Right cardiac atrium (tissue), 5 donors: ENCODE results near the gene SPOCK1. TPM values are rescaled to one million over a fixed set of nuclear protein-coding genes. Genes with fewer than 3 reads are reported as not detected.
A peak's percentile ranks its signal among the peaks of the same experiment; 100 is the strongest.

Experiments used
- ATAC-seq, 2 donors: fragments of 200-7000 bp; cut with Tn5 transposase; one replicate each; pipeline versions ENCODE4 v1.8.0 to v1.9.1; 2020; ENCODE audit warnings: moderate library complexity in 2 of 2, mild to moderate bottlenecking in 1 of 2
- DNase-seq, 3 donors: peaks; one replicate each; pipeline ENCODE4 v3.0.0-alpha.2; 2020
- H3K27ac ChIP-seq: one replicate; pipeline ENCODE4 v1.5.1; 2013; ENCODE audit warnings: mild to moderate bottlenecking, low read length, control low read depth, moderate library complexity
- H3K27me3 ChIP-seq: one replicate; pipeline ENCODE4 v1.6.1; 2013; ENCODE audit not compliant: control insufficient read depth, insufficient read depth
- H3K4me1 ChIP-seq: one replicate; pipeline ENCODE4 v1.6.1; 2013; ENCODE audit warnings: low read length; ENCODE audit not compliant: control insufficient read depth, insufficient read depth
- H3K4me3 ChIP-seq: one replicate; pipeline ENCODE4 v1.5.1; 2013; ENCODE audit warnings: low read length, control low read depth
- H3K9me3 ChIP-seq: one replicate; pipeline ENCODE4 v1.6.1; 2013; ENCODE audit warnings: low read length; ENCODE audit not compliant: control insufficient read depth
- WGBS: extraction: QIAGEN DNeasy Blood & Tissue Kit; methylation state at CpG from one replicate; pipeline ENCODE4 v1.1.7; 2013; 5-methylcytosine and 5-hydroxymethylcytosine counted together
- intact Hi-C, 4 donors: fragments of 100-400 bp; cut with DNase I; formaldehyde crosslinking; loops; one replicate each; pipeline versions ENCODE4 v1.11.0 to v1.14.0; 2022 to 2023
- polyA plus RNA-seq: library from polyadenylated mRNA; stranded (reverse); fragments of 200-250 nt; gene quantifications from one replicate; pipeline ENCODE4 v1.2.3, GENCODE V29; 2013
- total RNA-seq, 4 donors: library from RNA; stranded (reverse); fragmentation: NEBNext Ultra II Directional; extraction: Animal tissue kit (Norgen Biotek cat#: 25700); gene quantifications; one replicate each; pipeline ENCODE4 v1.2.1, GENCODE V29; 2021
- donor health status: healthy with polysubstance abuse.
- donor health status: DM: no; HTN: yes; CAD: no.
- donor health status: DM: no; HTN: no; CAD: no.
- donor health status: DM: no; HTN: yes; CAD: no; lungs with severe emphysema.
- donor health status: DM: yes; HTN: yes; CAD: no.

Gene SPOCK1
- total and polyA plus RNA-seq, 5 donors = 41.0 to 186 (median 139) TPM

- intact Hi-C loops = no loop called here
- no peaks in the 10 kb centered on the region for H3K27me3 ChIP-seq
- ATAC-seq (peak; percentile 85 to 87), DNase-seq (peak in 2 of 3 donors; percentile 68 to 76)
- H3K27ac ChIP-seq = peak overlapping the region; percentile 76
- WGBS = 18% methylated on average over 5 of the region's 5 CpGs
- H3K4me1 ChIP-seq = peaks cover 15% of the 10 kb centered on the region
- H3K4me3 ChIP-seq = no peak overlapping the region
- no peaks in the 10 kb centered on the region for H3K9me3 ChIP-seq
Measured at GRCh38 chr5:137282216-137282615, 216.9 kb downstream of the SPOCK1 start.

GRCh38 chr5:137281201-137281600 is 217.9 kb downstream of the SPOCK1 start:
- ATAC-seq = no peak

GRCh38 chr5:137280656-137281055 is 218.5 kb downstream of the SPOCK1 start:
- ATAC-seq = no peak
- H3K27ac ChIP-seq = no peak overlapping the region
- intact Hi-C loops = no loop called here

More at GRCh38 chr5:137281201-137281600, 217.9 kb downstream of the SPOCK1 start:
- Histone ChIP-seq H3K4me3 (no peak overlapping the region), H3K4me1 (peaks cover 12% of the 10 kb centered on the region), H3K27ac (peak overlapping the region; percentile 71), H3K9me3 (no peaks in the 10 kb centered on the region), H3K27me3 (no peaks in the 10 kb centered on the region)
- intact Hi-C loops = no loop called here
- 44% methylated on average over 1 of the region's 1 CpG for WGBS
- DNase-seq = no peak

GRCh38 chr5:137279521-137280231 is 219.4 kb downstream of the SPOCK1 start:
- Histone ChIP-seq H3K4me3 (no peak overlapping the region), H3K27me3 (no peaks in the 10 kb centered on the region), H3K27ac (peak overlapping the region; percentile 49), H3K9me3 (no peaks in the 10 kb centered on the region), H3K4me1 (peaks cover 10% of the 10 kb centered on the region)
- ATAC-seq = no peak
- WGBS = 84% methylated on average over 6 of the region's 6 CpGs
- intact Hi-C loops = no loop called here
- DNase-seq = no peak

More at GRCh38 chr5:137280656-137281055, 218.5 kb downstream of the SPOCK1 start:
- Histone ChIP-seq H3K4me1 (peaks cover 12% of the 10 kb centered on the region), H3K27me3 (no peaks in the 10 kb centered on the region), H3K9me3 (no peaks in the 10 kb centered on the region), H3K4me3 (no peak overlapping the region)
- no peak for DNase-seq
- 64% methylated on average over 3 of the region's 3 CpGs for WGBS

- H3K27me3 ChIP-seq = no peaks in the 10 kb centered on the region
- ATAC-seq (no peak), DNase-seq (no peak)
- H3K4me1 ChIP-seq = peaks cover 10% of the 10 kb centered on the region
- H3K9me3 ChIP-seq = no peaks in the 10 kb centered on the region
- intact Hi-C loops = no loop called here
- H3K27ac ChIP-seq = no peak overlapping the region
- H3K4me3 ChIP-seq = no peak overlapping the region
- 91% methylated on average over 5 of the region's 5 CpGs for WGBS
Measured at GRCh38 chr5:137278476-137278875, 220.7 kb downstream of the SPOCK1 start.

GRCh38 chr5:137275083-137275482 is 224.0 kb downstream of the SPOCK1 start:
- DNase-seq (no peak), ATAC-seq (no peak)
- Histone ChIP-seq H3K27me3 (no peaks in the 10 kb centered on the region), H3K4me3 (no peak overlapping the region), H3K4me1 (no peaks in the 10 kb centered on the region), H3K27ac (no peak overlapping the region), H3K9me3 (no peaks in the 10 kb centered on the region)
- 81% methylated on average over 2 of the region's 2 CpGs for WGBS
- intact Hi-C loops = no loop called here

- ATAC-seq = no peak
- Histone ChIP-seq H3K4me1 (peaks cover 5% of the 10 kb centered on the region), H3K4me3 (no peak overlapping the region), H3K27ac (no peak overlapping the region), H3K9me3 (no peaks in the 10 kb centered on the region), H3K27me3 (no peaks in the 10 kb centered on the region)
- WGBS = 80% methylated on average over 1 of the region's 1 CpG
- intact Hi-C loops = no loop called here
- DNase-seq = no peak
Measured at GRCh38 chr5:137273511-137273910, 225.6 kb downstream of the SPOCK1 start.

GRCh38 chr5:137272831-137273230 is 226.3 kb downstream of the SPOCK1 start:
- no peaks in the 10 kb centered on the region for H3K27me3 ChIP-seq
- ATAC-seq (no peak), DNase-seq (no peak)
- no peaks in the 10 kb centered on the region for H3K9me3 ChIP-seq
- H3K27ac ChIP-seq = no peak overlapping the region
- no peak overlapping the region for H3K4me3 ChIP-seq
- H3K4me1 ChIP-seq = peaks cover 5% of the 10 kb centered on the region
- intact Hi-C loops = no loop called here

- Histone ChIP-seq H3K9me3 (no peaks in the 10 kb centered on the region), H3K27ac (no peak overlapping the region), H3K27me3 (no peaks in the 10 kb centered on the region), H3K4me1 (peaks cover 5% of the 10 kb centered on the region), H3K4me3 (no peak overlapping the region)
- ATAC-seq = no peak
- DNase-seq = no peak
- intact Hi-C loops = loop anchor here in 1 of 4 donors (5.0 kb wide), 1 partner anchor 37 kb away; no protein-coding TSS in a partner anchor
- 59% methylated on average over 2 of the region's 2 CpGs for WGBS
Measured at GRCh38 chr5:137269946-137270345, 229.2 kb downstream of the SPOCK1 start.

GRCh38 chr5:137269274-137269673 is 229.9 kb downstream of the SPOCK1 start:
- no peak overlapping the region for H3K4me3 ChIP-seq
- 27% methylated on average over 2 of the region's 2 CpGs for WGBS
- ATAC-seq (peak; percentile 20 to 59), DNase-seq (no peak)
- H3K27ac ChIP-seq = peak overlapping the region; percentile 22
- no peaks in the 10 kb centered on the region for H3K27me3 ChIP-seq
- intact Hi-C loops = loop anchor here in 1 of 4 donors (5.0 kb wide), 1 partner anchor 38 kb away; no protein-coding TSS in a partner anchor
- H3K9me3 ChIP-seq = no peaks in the 10 kb centered on the region
- H3K4me1 ChIP-seq = peaks cover 5% of the 10 kb centered on the region

- Histone ChIP-seq H3K9me3 (no peaks in the 10 kb centered on the region), H3K27me3 (no peaks in the 10 kb centered on the region), H3K4me1 (peaks cover 5% of the 10 kb centered on the region), H3K4me3 (no peak overlapping the region), H3K27ac (no peak overlapping the region)
- peak in 1 of 2 donors; percentile 42 for ATAC-seq
- 49% methylated on average over 1 of the region's 1 CpG for WGBS
- DNase-seq = no peak
- intact Hi-C loops = loop anchor here in 1 of 4 donors (5.0 kb wide), 1 partner anchor 39 kb away; no protein-coding TSS in a partner anchor
Measured at GRCh38 chr5:137268646-137269045, 230.5 kb downstream of the SPOCK1 start.
